Right atrium auricular region (tissue), 2 donors: ENCODE results near the gene BCHE. TPM values are rescaled to one million over a fixed set of nuclear protein-coding genes. Genes with fewer than 3 reads are reported as not detected.

Experiments
- DNase-seq: peaks from one replicate; pipeline ENCODE4 v3.0.0-alpha.2; 2019; ENCODE audit warnings: low spot score
- H3K27ac ChIP-seq, 2 donors: fragments of 200-600 bp; sonication (generic); 1 replicate in 1 of 2; 2 replicates in 1 of 2; pipeline ENCODE4 v1.5.1; 2016 to 2019
- H3K27me3 ChIP-seq, 2 donors: fragments of 200-600 bp; sonication (generic); one replicate each; pipeline versions ENCODE4 v1.5.1 to v1.6.0; 2017 to 2019
- H3K36me3 ChIP-seq: fragments of 200-600 bp; sonication (generic); one replicate; pipeline ENCODE4 v1.5.1; 2016
- H3K4me1 ChIP-seq, 2 donors: fragments of 200-600 bp; sonication (generic); one replicate each; pipeline versions ENCODE4 v1.5.1 to v1.6.0; 2017 to 2019
- H3K4me3 ChIP-seq, 2 donors: fragments of 200-600 bp; sonication (generic); 1 replicate in 1 of 2; 2 replicates in 1 of 2; pipeline ENCODE4 v1.5.1; 2017 to 2019; ENCODE audit warnings: mild to moderate bottlenecking in 1 of 2, moderate library complexity in 1 of 2
- H3K9me3 ChIP-seq, 2 donors: fragments of 200-600 bp; sonication (generic); one replicate each; pipeline ENCODE4 v1.5.1; 2019
- total RNA-seq, 2 donors: library from RNA; depleted of rRNA; stranded (reverse); fragments of >200 nt; gene quantifications; one replicate each; pipeline ENCODE4 v1.1.0, GENCODE V29; 2016
- TF ChIP-seq, protein P1 (sequence below), 2 donors: fragments of 200-600 bp; sonication (generic); IDR thresholded peaks; one replicate each; pipeline ENCODE4 v1.5.1; 2019; ENCODE audit warnings: antibody characterized with exemption in 2 of 2

Gene BCHE
- 10 to 100 TPM; 13.5 to 31.8 TPM for total RNA-seq

GRCh38 chr3:165837058-165837525, at the start of gene BCHE:
TSS of gene BCHE (minus strand) at chr3:165837423. CDS start at chr3:165831033, 6,390 bp downstream.
- Histone ChIP-seq H3K36me3 (no peaks in the 10 kb centered on the region), H3K27ac (peak within 1 kb of the TSS in 1 of 2 donors; percentile 15), H3K9me3 (no peaks in the 10 kb centered on the region), H3K4me3 (peak within 1 kb of the TSS; percentile 38 to 44), H3K27me3 (no peaks in the 10 kb centered on the region), H3K4me1 (no peaks in the 10 kb centered on the region)
- no peak for DNase-seq
- TF ChIP-seq, protein P1, sequence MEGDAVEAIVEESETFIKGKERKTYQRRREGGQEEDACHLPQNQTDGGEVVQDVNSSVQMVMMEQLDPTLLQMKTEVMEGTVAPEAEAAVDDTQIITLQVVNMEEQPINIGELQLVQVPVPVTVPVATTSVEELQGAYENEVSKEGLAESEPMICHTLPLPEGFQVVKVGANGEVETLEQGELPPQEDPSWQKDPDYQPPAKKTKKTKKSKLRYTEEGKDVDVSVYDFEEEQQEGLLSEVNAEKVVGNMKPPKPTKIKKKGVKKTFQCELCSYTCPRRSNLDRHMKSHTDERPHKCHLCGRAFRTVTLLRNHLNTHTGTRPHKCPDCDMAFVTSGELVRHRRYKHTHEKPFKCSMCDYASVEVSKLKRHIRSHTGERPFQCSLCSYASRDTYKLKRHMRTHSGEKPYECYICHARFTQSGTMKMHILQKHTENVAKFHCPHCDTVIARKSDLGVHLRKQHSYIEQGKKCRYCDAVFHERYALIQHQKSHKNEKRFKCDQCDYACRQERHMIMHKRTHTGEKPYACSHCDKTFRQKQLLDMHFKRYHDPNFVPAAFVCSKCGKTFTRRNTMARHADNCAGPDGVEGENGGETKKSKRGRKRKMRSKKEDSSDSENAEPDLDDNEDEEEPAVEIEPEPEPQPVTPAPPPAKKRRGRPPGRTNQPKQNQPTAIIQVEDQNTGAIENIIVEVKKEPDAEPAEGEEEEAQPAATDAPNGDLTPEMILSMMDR (IDR thresholded peaks at IDR 0.05): no peak

DNA sequence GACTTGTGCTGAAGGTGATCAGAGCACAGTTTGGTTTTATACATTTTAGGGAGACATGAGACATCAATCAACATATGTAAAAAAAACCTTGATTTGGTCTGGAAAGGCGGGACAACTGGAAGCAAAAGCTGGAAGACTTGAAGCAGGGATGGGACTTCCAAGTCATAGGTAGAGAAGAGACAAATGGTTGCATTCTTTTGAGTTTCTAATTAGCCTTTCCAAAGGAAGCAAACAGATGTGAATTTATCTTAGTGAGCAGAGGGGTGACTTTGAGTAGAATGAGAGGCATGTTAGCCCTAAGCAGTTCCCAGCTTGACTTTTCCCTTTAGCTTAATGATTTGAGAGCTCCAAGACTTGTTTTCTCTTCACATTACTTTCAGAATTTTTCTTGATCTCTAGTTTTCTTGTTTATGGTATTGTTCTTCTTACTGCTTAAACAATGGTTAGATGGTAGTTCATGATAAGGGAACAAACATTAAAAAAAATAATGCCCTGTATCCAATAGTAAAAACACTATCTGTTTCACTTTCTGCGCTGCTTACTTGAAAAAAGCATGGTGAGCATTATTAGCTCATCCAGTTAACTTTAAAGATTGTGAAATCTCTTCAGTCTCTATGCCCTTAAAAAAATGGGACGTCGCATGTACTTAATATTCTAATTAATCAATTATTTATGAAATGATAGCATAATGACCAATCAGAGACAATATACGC, 48.5 kb upstream of the BCHE start:
- Histone ChIP-seq H3K9me3 (no peaks in the 10 kb centered on the region), H3K4me1 (no peaks in the 10 kb centered on the region), H3K27me3 (no peaks in the 10 kb centered on the region), H3K4me3 (no peak overlapping the region), H3K27ac (no peak overlapping the region), H3K36me3 (no peaks in the 10 kb centered on the region)
- no peak for DNase-seq
- TF ChIP-seq, protein P1 (IDR thresholded peaks at IDR 0.05): no peak

DNA sequence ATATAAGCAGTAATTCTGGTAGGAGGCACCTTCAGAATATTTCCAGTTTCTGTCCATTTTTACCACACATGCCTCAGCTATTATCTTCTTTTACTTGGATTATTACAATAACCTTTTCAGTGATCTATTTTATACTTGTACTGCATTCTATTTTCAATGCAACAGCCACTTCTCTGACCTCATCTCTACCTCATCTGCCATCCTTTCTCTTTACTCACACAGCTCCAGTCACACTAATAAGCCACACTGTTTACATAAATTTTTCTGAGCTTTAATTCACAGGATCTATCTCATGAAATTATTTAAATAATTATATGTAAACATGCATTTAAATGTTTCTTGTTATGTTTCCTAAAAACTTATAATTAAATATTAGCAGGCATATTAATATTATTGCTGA, 47.3 kb upstream of the BCHE start:
- no peaks in the 10 kb centered on the region for H3K27me3 ChIP-seq
- DNase-seq: no peak
- H3K36me3 ChIP-seq: no peaks in the 10 kb centered on the region
- H3K4me1 ChIP-seq: no peaks in the 10 kb centered on the region
- H3K4me3 ChIP-seq: no peak overlapping the region
- H3K9me3 ChIP-seq: no peaks in the 10 kb centered on the region
- TF ChIP-seq, protein P1 (IDR thresholded peaks at IDR 0.05): no peak
- no peak overlapping the region for H3K27ac ChIP-seq

DNA sequence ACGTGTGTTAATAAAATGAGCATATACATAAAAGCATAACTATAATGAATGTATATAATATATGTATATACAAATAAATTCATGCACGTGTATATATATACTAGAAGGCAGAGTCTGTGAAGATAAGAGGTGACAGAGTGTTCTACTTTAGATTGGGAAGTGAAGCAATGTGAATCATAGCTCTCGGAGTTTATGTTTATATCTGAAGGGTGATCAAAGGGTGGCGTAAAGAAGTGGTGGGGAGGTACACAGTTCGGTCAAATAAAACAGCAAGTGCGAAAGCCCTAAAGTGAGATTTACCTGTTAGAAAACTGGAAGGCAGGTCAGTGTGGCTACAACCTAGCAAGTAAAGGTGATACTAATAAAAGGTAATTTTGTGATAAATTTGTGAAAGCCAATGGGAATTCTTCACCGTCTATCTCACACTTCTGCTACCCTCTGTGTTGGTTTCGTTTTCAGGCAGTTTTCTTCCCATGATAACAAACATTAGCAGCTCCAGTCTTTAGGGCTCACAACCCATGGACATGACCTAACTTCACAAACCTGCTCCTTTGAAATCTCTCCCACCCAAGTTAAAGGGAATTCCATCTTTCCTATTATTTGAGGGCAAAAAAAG, 46.7 kb upstream of the BCHE start:
- Histone ChIP-seq H3K9me3 (no peaks in the 10 kb centered on the region), H3K27me3 (no peaks in the 10 kb centered on the region), H3K4me1 (no peaks in the 10 kb centered on the region), H3K36me3 (no peaks in the 10 kb centered on the region), H3K4me3 (no peak overlapping the region), H3K27ac (no peak overlapping the region)
- TF ChIP-seq, protein P1 (IDR thresholded peaks at IDR 0.05): no peak
- DNase-seq: no peak

- TF ChIP-seq, protein P1 (IDR thresholded peaks at IDR 0.05): no peak
- DNase-seq: no peak
- Histone ChIP-seq H3K4me3 (no peak overlapping the region), H3K4me1 (no peaks in the 10 kb centered on the region), H3K36me3 (no peaks in the 10 kb centered on the region), H3K9me3 (no peaks in the 10 kb centered on the region), H3K27me3 (no peaks in the 10 kb centered on the region), H3K27ac (no peak overlapping the region)
These were observed 45.9 kb upstream of the BCHE start for GRCh38 chr3:165883117-165883516.
